Activated naive CD8-positive, alpha-beta T cell treated with anti-CD3 and anti-CD28 coated beads for 36 hours (primary cell): ENCODE results near the gene OGN. TPM values are rescaled to one million over a fixed set of nuclear protein-coding genes. Genes with fewer than 3 reads are reported as not detected.
A peak's percentile ranks its signal among the peaks of the same experiment; 100 is the strongest.
"Not testable (repeated sequence)": the region's sequence is repeated elsewhere in the genome, so short reads cannot be mapped to it uniquely, and the experiment has no call there.

Experiments
- DNase-seq: peaks from one replicate; pipeline ENCODE4 v3.0.0; 2021
- H3K27ac Mint-ChIP-seq: one replicate; pipeline ENCODE4 v1.8.0; 2022; ENCODE audit warnings: mild to moderate bottlenecking, moderate library complexity, mixed read lengths
- H3K27me3 Mint-ChIP-seq: one replicate; pipeline ENCODE4 v1.8.0; 2022; ENCODE audit warnings: mild to moderate bottlenecking, mixed read lengths
- H3K36me3 Mint-ChIP-seq: one replicate; pipeline ENCODE4 v1.8.0; 2021; ENCODE audit warnings: mild to moderate bottlenecking, mixed read lengths
- H3K4me1 Mint-ChIP-seq: one replicate; pipeline ENCODE4 v1.8.0; 2021; ENCODE audit warnings: mixed read lengths
- H3K4me3 Mint-ChIP-seq: one replicate; pipeline ENCODE4 v1.8.0; 2022; ENCODE audit warnings: mild to moderate bottlenecking, moderate library complexity, mixed read lengths
- H3K9me3 Mint-ChIP-seq: one replicate; pipeline ENCODE4 v1.8.0; 2022; ENCODE audit warnings: mixed read lengths
- total RNA-seq, 2 experiments: library from RNA; stranded (reverse); gene quantifications; one replicate each; pipeline ENCODE4 v1.2.3, GENCODE V29; 2021

Gene OGN
- total RNA-seq, 2 experiments from 2014 or later, result not detected

- Mint-ChIP-seq H3K27ac (no peak overlapping the region), H3K9me3 (no peaks in the 10 kb centered on the region), H3K36me3 (peaks cover 11% of the 10 kb centered on the region), H3K4me1 (no peaks in the 10 kb centered on the region), H3K27me3 (no peaks in the 10 kb centered on the region), H3K4me3 (no peak overlapping the region)
- DNase-seq, result no peak
Measured at GRCh38 chr9:92422611-92423338, 18.4 kb upstream of the OGN start.

GRCh38 chr9:92414566-92414965, 10.2 kb upstream of the OGN start:
- Mint-ChIP-seq H3K27me3 (no peaks in the 10 kb centered on the region), H3K9me3 (no peaks in the 10 kb centered on the region), H3K4me1 (no peaks in the 10 kb centered on the region), H3K36me3 (peaks cover 2% of the 10 kb centered on the region), H3K27ac (no peak overlapping the region), H3K4me3 (no peak overlapping the region)
- DNase-seq, result no peak

- not testable (repeated sequence) for H3K9me3 Mint-ChIP-seq, H3K27me3 Mint-ChIP-seq, H3K36me3 Mint-ChIP-seq, DNase-seq, H3K4me3 Mint-ChIP-seq, H3K27ac Mint-ChIP-seq
- peaks cover 11% of the 10 kb centered on the region for H3K4me1 Mint-ChIP-seq
Measured at GRCh38 chr9:92411157-92411556, 6.8 kb upstream of the OGN start.

- H3K9me3 Mint-ChIP-seq, result no peaks in the 10 kb centered on the region
- peaks cover 22% of the 10 kb centered on the region for H3K4me1 Mint-ChIP-seq
- H3K4me3 Mint-ChIP-seq, result no peak overlapping the region
- DNase-seq, result no peak
- no peaks in the 10 kb centered on the region for H3K27me3 Mint-ChIP-seq
- no peak overlapping the region for H3K27ac Mint-ChIP-seq
- peaks cover 3% of the 10 kb centered on the region for H3K36me3 Mint-ChIP-seq
Measured at GRCh38 chr9:92408747-92409478, 4.5 kb upstream of the OGN start.

- H3K9me3 Mint-ChIP-seq, result no peaks in the 10 kb centered on the region
- H3K4me3 Mint-ChIP-seq, result no peak overlapping the region
- no peak overlapping the region for H3K27ac Mint-ChIP-seq
- peaks cover 3% of the 10 kb centered on the region for H3K36me3 Mint-ChIP-seq
- H3K27me3 Mint-ChIP-seq, result no peaks in the 10 kb centered on the region
- peaks cover 22% of the 10 kb centered on the region for H3K4me1 Mint-ChIP-seq
- no peak for DNase-seq
Measured at GRCh38 chr9:92407818-92408217, 3.4 kb upstream of the OGN start.

GRCh38 chr9:92406477-92406876, 2.1 kb upstream of the OGN start:
- no peaks in the 10 kb centered on the region for H3K27me3 Mint-ChIP-seq
- peaks cover 3% of the 10 kb centered on the region for H3K36me3 Mint-ChIP-seq
- H3K4me1 Mint-ChIP-seq, result peaks cover 31% of the 10 kb centered on the region
- peak overlapping the region; percentile 14 for H3K4me3 Mint-ChIP-seq
- no peaks in the 10 kb centered on the region for H3K9me3 Mint-ChIP-seq
- H3K27ac Mint-ChIP-seq, result no peak overlapping the region
- peak; percentile 13 for DNase-seq

- H3K36me3 Mint-ChIP-seq, result peaks cover 3% of the 10 kb centered on the region
Measured at GRCh38 chr9:92405818-92406217, 1.4 kb upstream of the OGN start.

GRCh38 chr9:92402826-92403745, 1.3 kb downstream of the OGN start:
- Mint-ChIP-seq H3K4me1 (peaks cover 31% of the 10 kb centered on the region), H3K9me3 (no peaks in the 10 kb centered on the region), H3K4me3 (no peak overlapping the region), H3K27me3 (no peaks in the 10 kb centered on the region), H3K27ac (no peak overlapping the region), H3K36me3 (peaks cover 3% of the 10 kb centered on the region)
- no peak for DNase-seq

More at GRCh38 chr9:92405818-92406217, 1.4 kb upstream of the OGN start:
- no peak for DNase-seq
- Mint-ChIP-seq H3K27ac (peak overlapping the region; percentile 7), H3K4me1 (peaks cover 31% of the 10 kb centered on the region), H3K9me3 (no peaks in the 10 kb centered on the region), H3K27me3 (no peaks in the 10 kb centered on the region), H3K4me3 (no peak overlapping the region)

GRCh38 chr9:92402360-92402759, 2.0 kb downstream of the OGN start:
- no peak for DNase-seq
- H3K27ac Mint-ChIP-seq, result no peak overlapping the region
- H3K9me3 Mint-ChIP-seq, result no peaks in the 10 kb centered on the region
- peaks cover 31% of the 10 kb centered on the region for H3K4me1 Mint-ChIP-seq
- H3K27me3 Mint-ChIP-seq, result no peaks in the 10 kb centered on the region
- H3K36me3 Mint-ChIP-seq, result peaks cover 3% of the 10 kb centered on the region
- no peak overlapping the region for H3K4me3 Mint-ChIP-seq

- no peak for DNase-seq
- Mint-ChIP-seq H3K4me3 (no peak overlapping the region), H3K27ac (no peak overlapping the region), H3K4me1 (peaks cover 10% of the 10 kb centered on the region), H3K9me3 (no peaks in the 10 kb centered on the region), H3K36me3 (no peaks in the 10 kb centered on the region), H3K27me3 (no peaks in the 10 kb centered on the region)
Measured at GRCh38 chr9:92397853-92398252, 6.5 kb downstream of the OGN start.

GRCh38 chr9:92395617-92396016, 8.8 kb downstream of the OGN start:
- Mint-ChIP-seq H3K4me3 (no peak overlapping the region), H3K4me1 (no peaks in the 10 kb centered on the region), H3K36me3 (no peaks in the 10 kb centered on the region), H3K9me3 (no peaks in the 10 kb centered on the region), H3K27ac (no peak overlapping the region), H3K27me3 (no peaks in the 10 kb centered on the region)
- no peak for DNase-seq

- Mint-ChIP-seq H3K9me3 (no peaks in the 10 kb centered on the region), H3K4me1 (no peaks in the 10 kb centered on the region), H3K4me3 (no peak overlapping the region), H3K27ac (no peak overlapping the region), H3K27me3 (no peaks in the 10 kb centered on the region), H3K36me3 (no peaks in the 10 kb centered on the region)
- no peak for DNase-seq
Measured at GRCh38 chr9:92393686-92394085, 10.7 kb downstream of the OGN start.

- H3K4me3 Mint-ChIP-seq, result no peak overlapping the region
- H3K36me3 Mint-ChIP-seq, result no peaks in the 10 kb centered on the region
- no peaks in the 10 kb centered on the region for H3K4me1 Mint-ChIP-seq
- H3K9me3 Mint-ChIP-seq, result no peaks in the 10 kb centered on the region
- no peak for DNase-seq
- no peak overlapping the region for H3K27ac Mint-ChIP-seq
- H3K27me3 Mint-ChIP-seq, result no peaks in the 10 kb centered on the region
Measured at GRCh38 chr9:92392690-92393089, 11.7 kb downstream of the OGN start.

GRCh38 chr9:92385953-92386352, 18.4 kb downstream of the OGN start:
- Mint-ChIP-seq H3K9me3 (no peaks in the 10 kb centered on the region), H3K4me1 (peaks cover 2% of the 10 kb centered on the region), H3K4me3 (no peak overlapping the region), H3K27me3 (no peaks in the 10 kb centered on the region), H3K27ac (no peak overlapping the region), H3K36me3 (peaks cover 16% of the 10 kb centered on the region)
- no peak for DNase-seq

- Mint-ChIP-seq H3K4me1 (peaks cover 2% of the 10 kb centered on the region), H3K9me3 (no peaks in the 10 kb centered on the region)
Measured at GRCh38 chr9:92385477-92385876, 18.9 kb downstream of the OGN start.

More at GRCh38 chr9:92385477-92385876, 18.9 kb downstream of the OGN start:
- Mint-ChIP-seq H3K4me3 (no peak overlapping the region), H3K27ac (no peak overlapping the region), H3K27me3 (no peaks in the 10 kb centered on the region), H3K36me3 (peaks cover 21% of the 10 kb centered on the region)
- DNase-seq, result no peak
